GM23338 (cell line): ENCODE measurements around the gene CNTNAP4.

ENCODE experiments used
- EZH2 ChIP-seq: fragments of 200-600 bp; sonication (generic); IDR thresholded peaks from one replicate; pipeline ENCODE4 v1.8.0; 2017; ENCODE audit warnings: antibody characterized with exemption, mild to moderate bottlenecking, low read depth; ENCODE audit not compliant: unreplicated experiment
- EZH2phosphoT487 ChIP-seq: fragments of 200-600 bp; sonication (generic); IDR thresholded peaks from one replicate; pipeline ENCODE4 v1.8.1; 2018; ENCODE audit warnings: antibody characterized with exemption; ENCODE audit not compliant: unreplicated experiment
- POLR2AphosphoS5 ChIP-seq: IDR thresholded peaks from 2 replicates; pipeline ENCODE4 v1.6.1; 2016; ENCODE audit warnings: antibody characterized with exemption, low read depth
- ZNF114 ChIP-seq: fragments of 250-450 bp; sonication (Bioruptor Pico); IDR thresholded peaks from 2 replicates; pipeline ENCODE4 v1.5.0; 2020; ENCODE audit warnings: mild to moderate bottlenecking, moderate library complexity
- TF ChIP-seq, protein P1 (sequence below): IDR thresholded peaks from one replicate; pipeline ENCODE4 v1.6.1; 2018; ENCODE audit warnings: antibody characterized with exemption; ENCODE audit not compliant: unreplicated experiment
- TF ChIP-seq, protein P2 (sequence below), 2 experiments: fragments of 200-600 bp in 1 of 2; sonication (generic) in 1 of 2; conservative IDR thresholded peaks; 2 replicates each; pipeline versions ENCODE4 v1.5.1 to v1.6.1; 2016 to 2017; ENCODE audit warnings: antibody characterized with exemption in 2 of 2, low read depth in 2 of 2, mild to moderate bottlenecking in 2 of 2, moderate library complexity in 1 of 2

DNA sequence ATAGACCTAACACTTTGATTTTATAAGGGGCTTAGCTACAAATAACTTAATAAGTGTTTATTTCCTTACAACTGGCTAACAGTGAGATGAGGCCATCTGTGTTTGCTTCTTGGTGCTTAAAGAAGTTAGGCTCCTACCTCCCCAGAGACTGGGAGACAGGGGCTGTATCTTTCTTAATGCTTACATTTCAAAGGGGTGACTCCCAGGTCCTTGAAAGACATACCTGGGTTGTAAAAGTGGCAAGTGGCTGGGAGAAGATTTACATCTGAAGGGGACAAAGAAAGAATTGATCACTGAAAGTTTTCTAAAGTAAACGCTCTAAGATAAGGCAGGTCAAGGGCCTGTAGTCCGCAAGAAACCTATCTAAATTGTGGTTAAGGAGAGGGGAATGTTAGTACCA lies 196.8 kb downstream of the CNTNAP4 start:
- TF ChIP-seq, protein P1, sequence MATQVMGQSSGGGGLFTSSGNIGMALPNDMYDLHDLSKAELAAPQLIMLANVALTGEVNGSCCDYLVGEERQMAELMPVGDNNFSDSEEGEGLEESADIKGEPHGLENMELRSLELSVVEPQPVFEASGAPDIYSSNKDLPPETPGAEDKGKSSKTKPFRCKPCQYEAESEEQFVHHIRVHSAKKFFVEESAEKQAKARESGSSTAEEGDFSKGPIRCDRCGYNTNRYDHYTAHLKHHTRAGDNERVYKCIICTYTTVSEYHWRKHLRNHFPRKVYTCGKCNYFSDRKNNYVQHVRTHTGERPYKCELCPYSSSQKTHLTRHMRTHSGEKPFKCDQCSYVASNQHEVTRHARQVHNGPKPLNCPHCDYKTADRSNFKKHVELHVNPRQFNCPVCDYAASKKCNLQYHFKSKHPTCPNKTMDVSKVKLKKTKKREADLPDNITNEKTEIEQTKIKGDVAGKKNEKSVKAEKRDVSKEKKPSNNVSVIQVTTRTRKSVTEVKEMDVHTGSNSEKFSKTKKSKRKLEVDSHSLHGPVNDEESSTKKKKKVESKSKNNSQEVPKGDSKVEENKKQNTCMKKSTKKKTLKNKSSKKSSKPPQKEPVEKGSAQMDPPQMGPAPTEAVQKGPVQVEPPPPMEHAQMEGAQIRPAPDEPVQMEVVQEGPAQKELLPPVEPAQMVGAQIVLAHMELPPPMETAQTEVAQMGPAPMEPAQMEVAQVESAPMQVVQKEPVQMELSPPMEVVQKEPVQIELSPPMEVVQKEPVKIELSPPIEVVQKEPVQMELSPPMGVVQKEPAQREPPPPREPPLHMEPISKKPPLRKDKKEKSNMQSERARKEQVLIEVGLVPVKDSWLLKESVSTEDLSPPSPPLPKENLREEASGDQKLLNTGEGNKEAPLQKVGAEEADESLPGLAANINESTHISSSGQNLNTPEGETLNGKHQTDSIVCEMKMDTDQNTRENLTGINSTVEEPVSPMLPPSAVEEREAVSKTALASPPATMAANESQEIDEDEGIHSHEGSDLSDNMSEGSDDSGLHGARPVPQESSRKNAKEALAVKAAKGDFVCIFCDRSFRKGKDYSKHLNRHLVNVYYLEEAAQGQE: no peak
- TF ChIP-seq, protein P2, sequence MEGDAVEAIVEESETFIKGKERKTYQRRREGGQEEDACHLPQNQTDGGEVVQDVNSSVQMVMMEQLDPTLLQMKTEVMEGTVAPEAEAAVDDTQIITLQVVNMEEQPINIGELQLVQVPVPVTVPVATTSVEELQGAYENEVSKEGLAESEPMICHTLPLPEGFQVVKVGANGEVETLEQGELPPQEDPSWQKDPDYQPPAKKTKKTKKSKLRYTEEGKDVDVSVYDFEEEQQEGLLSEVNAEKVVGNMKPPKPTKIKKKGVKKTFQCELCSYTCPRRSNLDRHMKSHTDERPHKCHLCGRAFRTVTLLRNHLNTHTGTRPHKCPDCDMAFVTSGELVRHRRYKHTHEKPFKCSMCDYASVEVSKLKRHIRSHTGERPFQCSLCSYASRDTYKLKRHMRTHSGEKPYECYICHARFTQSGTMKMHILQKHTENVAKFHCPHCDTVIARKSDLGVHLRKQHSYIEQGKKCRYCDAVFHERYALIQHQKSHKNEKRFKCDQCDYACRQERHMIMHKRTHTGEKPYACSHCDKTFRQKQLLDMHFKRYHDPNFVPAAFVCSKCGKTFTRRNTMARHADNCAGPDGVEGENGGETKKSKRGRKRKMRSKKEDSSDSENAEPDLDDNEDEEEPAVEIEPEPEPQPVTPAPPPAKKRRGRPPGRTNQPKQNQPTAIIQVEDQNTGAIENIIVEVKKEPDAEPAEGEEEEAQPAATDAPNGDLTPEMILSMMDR (conservative IDR thresholded peaks at IDR 0.05; ENCODE audit: low read depth in 2 of 2): no peak
- peak; percentile 22; the same call in 1 of the 2 replicates for TF ChIP-seq POLR2AphosphoS5
- no peak for TF ChIP-seq EZH2
- TF ChIP-seq ZNF114 (CRISPR knock-in tag): no peak
- no peak for TF ChIP-seq EZH2phosphoT487
